ENCODE results near the gene MMP2. TPM values are rescaled to one million over a fixed set of nuclear protein-coding genes. Genes with fewer than 3 reads are reported as not detected.

The MMP2 gene
- total and polyA plus RNA-seq, 2 of the 8 experiments (the other 6 are each of a cell fraction or from before 2014, with no cell fraction given): 33.6 to 58.2 TPM

DNA sequence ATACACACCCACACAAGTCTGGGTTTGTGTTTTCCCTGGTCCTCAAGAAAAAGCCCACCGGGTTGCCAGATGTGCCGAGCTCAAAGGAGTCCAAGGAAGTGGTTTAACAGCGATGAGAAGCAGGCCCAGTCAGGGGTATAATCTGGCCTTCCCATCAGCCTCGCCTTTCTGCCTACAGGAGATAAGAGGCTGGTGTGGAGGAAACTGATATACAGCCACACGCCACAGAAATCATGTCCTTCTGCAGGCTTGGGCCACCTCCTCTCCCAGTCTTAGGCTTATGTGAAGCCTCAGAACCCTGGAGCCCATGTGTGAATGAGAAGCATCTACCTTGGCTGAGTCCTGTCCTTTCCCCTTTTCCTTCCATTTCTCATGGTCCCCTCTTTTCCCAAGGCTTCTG, 43.6 kb upstream of the MMP2 start:
- no peak overlapping the region for H4K5ac ChIP-seq (ENCODE audit: insufficient read length, low read depth, low read length)
- FAIRE-seq: no peak
- POLR2A ChIA-PET (ENCODE audit: partially characterized antibody): interaction anchor here (0.7 kb wide), 1 partner anchor 48 kb away, joined by 3 read pairs; no protein-coding TSS in a partner anchor

More for the DNA sequence above, 43.6 kb upstream of the MMP2 start:
- Histone ChIP-seq H2AFZ (ENCODE audit: low read length) (no peak overlapping the region), H3K4me2 (ENCODE audit: insufficient read depth in 1 of 2, low read depth in 2 of 2, low read length in 2 of 2) (no peak overlapping the region), H2BK5ac (ENCODE audit: low read depth, low read length) (no peak overlapping the region), H4K91ac (replicated peaks; ENCODE audit: insufficient read length, low read length) (no peak overlapping the region), H4K8ac (ENCODE audit: extremely low read depth, insufficient read depth, low read length) (no peak overlapping the region), H3K4me1 (replicated peaks in 1 of 4; ENCODE audit: control insufficient read depth in 3 of 4, insufficient read depth in 4 of 4, low read length in 3 of 4) (no peaks in the 10 kb centered on the region), H3K56ac (replicated peaks; ENCODE audit: insufficient read length, low read depth, low read length) (no peak overlapping the region), H3K79me2 (ENCODE audit: control insufficient read depth in 1 of 2, insufficient read depth in 2 of 2, low read length in 2 of 2) (no peaks in the 10 kb centered on the region), H3K27ac (ENCODE audit: low read depth, low read length) (no peak overlapping the region), H3K79me1 (ENCODE audit: low read depth, low read length) (no peaks in the 10 kb centered on the region), H3K4ac (replicated peaks; ENCODE audit: insufficient read length, low read depth, low read length) (no peak overlapping the region), H3K9ac (replicated peaks in 1 of 4; ENCODE audit: extremely low read depth in 1 of 4, low read depth in 3 of 4, low read length in 3 of 4) (no peak overlapping the region), H4K20me1 (replicated peaks in 1 of 2; ENCODE audit: control insufficient read depth in 1 of 2, insufficient read depth in 2 of 2, low read length in 2 of 2) (no peaks in the 10 kb centered on the region), H3K14ac (ENCODE audit: insufficient read length) (no peak overlapping the region), H3K18ac (ENCODE audit: extremely low read depth, low read length) (no peak overlapping the region), H2AK5ac (ENCODE audit: low read depth, low read length) (no peak overlapping the region), H2BK120ac (replicated peaks; ENCODE audit: low read depth, low read length) (no peak overlapping the region), H3K27me3 (replicated peaks in 1 of 4; ENCODE audit: control insufficient read depth in 3 of 4, extremely low read depth in 1 of 4, insufficient read depth in 3 of 4, low read length in 3 of 4) (no peaks in the 10 kb centered on the region), H2BK15ac (ENCODE audit: low read length) (no peak overlapping the region), H3K4me3 (ENCODE audit: extremely low read depth in 1 of 4, insufficient read depth in 2 of 4, low read depth in 3 of 4, low read length in 4 of 4) (no peak overlapping the region), H2BK20ac (ENCODE audit: low read length) (no peak overlapping the region), H3K36me3 (ENCODE audit: control insufficient read depth in 2 of 4, insufficient read depth in 4 of 4, low read length in 3 of 4) (no peaks in the 10 kb centered on the region), H2BK12ac (ENCODE audit: low read depth, low read length) (no peak overlapping the region), H3K9me3 (ENCODE audit: insufficient read depth in 2 of 2, low read depth in 1 of 2, low read length in 1 of 2) (no peaks in the 10 kb centered on the region), H3K23ac (ENCODE audit: insufficient read length) (no peak overlapping the region), H3K23me2 (ENCODE audit: low read depth, low read length) (no peaks in the 10 kb centered on the region)
- no peak for TF ChIP-seq NRF1 (IDR thresholded peaks at IDR 0.05; ENCODE audit: low read depth, low read length)
- WGBS, 2 experiments (ENCODE audit: extremely low coverage in 1 of 2, insufficient coverage in 1 of 2, insufficient read length in 1 of 2, insufficient replicate concordance in 2 of 2, low coverage in 1 of 2, low lambda C conversion rate in 2 of 2, missing lambda C conversion rate in 1 of 2): 84% methylated on average over 5 of the region's 5 CpGs; no CpG with 5 or more reads in 1 of the 2 experiments
- CTCF ChIA-PET (ENCODE audit: partially characterized antibody): interaction anchor here (0.8 to 0.9 kb wide), 2 partner anchors 10 to 30 kb away, joined by 3 to 4 read pairs; no protein-coding TSS in a partner anchor
- no peak for DNase-seq (ENCODE audit: low read depth in 1 of 2, low spot score in 2 of 2)
